MG63 (cell line): ENCODE measurements around the gene CDCA4. TPM values are rescaled to one million over a fixed set of nuclear protein-coding genes. Genes with fewer than 3 reads are reported as not detected.

ENCODE experiments used
- DNase-seq: peaks from one replicate; pipeline ENCODE4 v3.0.0-alpha.2; 2020
- H3K27me3 ChIP-seq: fragments of 250-450 bp; sonication (Bioruptor Pico); 2 replicates; pipeline ENCODE4 v1.5.1; 2020; ENCODE audit warnings: mild to moderate bottlenecking, moderate library complexity
- H3K36me3 ChIP-seq: fragments of 250-450 bp; sonication (Bioruptor Pico); 2 replicates; pipeline ENCODE4 v1.5.1; 2020; ENCODE audit warnings: mild to moderate bottlenecking, moderate library complexity
- H3K4me3 ChIP-seq: fragments of 250-450 bp; sonication (Bioruptor Pico); 2 replicates; pipeline ENCODE4 v1.5.1; 2020; ENCODE audit warnings: mild to moderate bottlenecking, moderate library complexity
- H3K9me3 ChIP-seq: fragments of 250-450 bp; sonication (Bioruptor Pico); 2 replicates; pipeline ENCODE4 v1.5.1; 2020; ENCODE audit warnings: mild to moderate bottlenecking, moderate library complexity
- total RNA-seq: library from RNA; depleted of rRNA; stranded (reverse); fragments of >200 nt; shearing (Covaris generic); gene quantifications from 2 replicates; pipeline ENCODE4 v1.2.3, GENCODE V29; 2014; ENCODE audit warnings: low replicate concordance; rRNA removed

Gene CDCA4
- total RNA-seq, 1 experiment from 2014 or later, result 49.7 TPM

DNA sequence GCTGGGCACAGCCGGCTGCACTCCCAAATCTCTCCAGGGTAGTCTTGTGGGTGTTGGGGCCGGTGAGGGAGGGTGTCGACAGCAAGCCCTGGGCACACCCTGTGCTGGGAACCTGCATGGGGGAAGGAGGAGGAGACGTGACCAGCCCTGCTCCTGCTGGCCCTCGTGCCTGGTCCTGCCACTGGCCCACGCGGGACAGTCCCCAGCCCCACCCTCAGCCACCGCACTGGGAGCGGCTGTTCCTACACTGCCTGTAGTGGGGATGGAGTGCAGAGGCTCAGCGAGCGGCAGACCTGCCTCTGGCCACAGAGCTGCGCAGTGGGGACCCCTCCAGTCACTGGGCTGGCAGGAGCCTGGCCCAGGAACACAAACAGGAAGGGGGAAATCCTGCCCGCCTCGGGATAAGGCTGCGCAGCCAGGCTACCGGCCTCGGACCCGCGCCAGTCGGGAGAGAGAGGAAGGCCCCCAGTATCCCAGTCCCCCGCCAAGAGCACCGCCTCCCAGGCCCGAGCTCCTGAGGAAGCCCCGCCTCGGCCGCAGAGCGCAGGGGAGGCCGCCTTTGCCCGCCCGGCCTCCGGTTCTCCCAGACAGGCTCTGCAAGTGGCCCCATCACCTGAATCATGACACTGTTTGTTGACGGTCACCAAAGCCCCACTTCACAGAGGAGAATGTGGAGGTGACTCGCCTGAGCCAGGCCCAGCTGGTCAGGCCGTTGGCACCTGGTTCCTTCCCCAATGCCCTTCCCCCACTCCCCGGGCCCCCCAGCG lies 53.3 kb downstream of the CDCA4 start:
- Histone ChIP-seq H3K9me3 (no peaks in the 10 kb centered on the region), H3K36me3 (no peaks in the 10 kb centered on the region), H3K27me3 (no peaks in the 10 kb centered on the region), H3K4me3 (no peak overlapping the region)
- DNase-seq, result no peak

DNA sequence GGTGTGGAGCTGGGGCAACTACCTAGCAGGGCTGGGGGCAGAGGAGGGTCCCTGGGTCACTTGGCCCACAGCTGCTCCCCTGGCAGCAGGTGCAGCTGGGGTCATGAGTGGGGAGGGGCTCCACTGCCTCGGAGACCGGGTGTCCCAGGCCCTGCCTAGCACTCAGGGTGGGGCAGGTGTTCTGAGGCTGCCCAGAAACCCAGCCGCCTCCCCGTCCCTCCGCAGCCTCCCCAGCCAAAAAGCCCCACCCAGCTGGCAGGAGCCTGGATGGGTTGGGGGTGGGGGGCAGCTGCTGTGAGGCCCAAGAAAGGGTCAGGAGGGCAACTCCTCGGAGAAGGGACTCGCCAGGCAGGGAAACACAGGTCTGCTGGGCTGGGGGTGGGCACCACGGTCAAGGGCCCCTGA lies 53.9 kb downstream of the CDCA4 start:
- Histone ChIP-seq H3K36me3 (no peaks in the 10 kb centered on the region), H3K27me3 (no peaks in the 10 kb centered on the region), H3K9me3 (no peaks in the 10 kb centered on the region), H3K4me3 (no peak overlapping the region)
- DNase-seq, result no peak

DNA sequence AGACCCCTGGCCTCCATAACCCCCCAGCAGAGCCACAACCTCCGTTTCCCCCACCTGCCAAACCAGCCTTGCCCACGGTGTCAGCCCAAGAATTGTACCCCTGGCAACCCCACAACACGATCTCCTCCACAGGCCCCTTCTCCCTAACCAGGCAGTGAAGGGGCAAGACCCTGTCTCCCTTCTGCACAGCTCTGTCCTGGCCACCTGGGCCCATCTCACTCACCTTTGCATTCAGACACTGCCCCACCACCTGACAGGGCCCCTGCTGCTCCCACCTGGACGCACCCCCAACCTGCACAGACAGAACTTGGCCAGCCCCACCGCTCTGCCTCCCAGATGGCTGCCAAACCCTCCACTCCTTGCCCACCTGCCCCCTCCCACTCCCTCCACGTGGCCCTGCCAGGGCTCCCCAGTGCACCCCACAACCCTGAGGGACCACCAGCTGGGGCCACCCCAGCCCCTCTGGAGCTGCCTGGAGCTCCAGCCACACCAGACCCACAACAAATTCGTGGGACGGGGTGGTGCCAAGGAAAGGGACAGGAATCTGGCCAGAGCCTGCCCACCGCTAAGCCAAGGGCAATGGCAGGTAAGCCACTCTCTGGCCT lies 54.5 kb downstream of the CDCA4 start:
- Histone ChIP-seq H3K9me3 (no peaks in the 10 kb centered on the region), H3K27me3 (no peaks in the 10 kb centered on the region), H3K4me3 (no peak overlapping the region), H3K36me3 (no peaks in the 10 kb centered on the region)
- DNase-seq, result no peak

DNA sequence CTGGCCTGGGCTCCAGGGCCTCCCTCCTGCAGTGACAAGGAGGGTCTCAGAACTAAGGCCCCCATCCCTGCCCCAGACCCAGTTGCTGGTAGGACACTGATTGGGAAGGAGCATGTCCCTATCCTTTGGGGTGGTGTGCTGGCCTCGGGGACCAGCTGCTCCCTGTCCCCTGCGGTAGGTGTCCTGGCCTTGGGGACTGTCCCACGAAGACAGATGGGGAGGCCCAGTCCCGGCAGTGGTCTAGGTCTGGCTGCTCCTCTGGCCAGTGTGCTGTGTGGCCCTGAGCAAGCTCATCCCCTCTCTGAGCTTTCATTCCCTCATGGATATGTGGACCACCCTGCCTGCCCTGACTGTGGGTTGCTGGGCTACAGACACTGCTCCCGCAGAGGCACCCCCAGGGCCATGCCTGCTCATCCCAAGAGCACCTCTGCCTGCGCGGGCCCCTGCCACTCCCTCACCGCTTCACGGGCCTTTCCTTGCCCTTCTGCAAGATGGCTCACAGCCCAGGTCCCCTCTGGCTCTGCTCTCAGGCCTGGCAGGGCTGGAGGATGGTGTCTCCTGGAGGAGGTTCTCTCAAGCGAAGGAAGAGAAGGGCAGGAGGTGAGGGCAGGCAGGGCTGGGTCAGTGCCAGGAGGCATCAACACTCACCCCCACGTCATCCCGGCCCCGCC lies 55.2 kb downstream of the CDCA4 start:
- no peak for DNase-seq

DNA sequence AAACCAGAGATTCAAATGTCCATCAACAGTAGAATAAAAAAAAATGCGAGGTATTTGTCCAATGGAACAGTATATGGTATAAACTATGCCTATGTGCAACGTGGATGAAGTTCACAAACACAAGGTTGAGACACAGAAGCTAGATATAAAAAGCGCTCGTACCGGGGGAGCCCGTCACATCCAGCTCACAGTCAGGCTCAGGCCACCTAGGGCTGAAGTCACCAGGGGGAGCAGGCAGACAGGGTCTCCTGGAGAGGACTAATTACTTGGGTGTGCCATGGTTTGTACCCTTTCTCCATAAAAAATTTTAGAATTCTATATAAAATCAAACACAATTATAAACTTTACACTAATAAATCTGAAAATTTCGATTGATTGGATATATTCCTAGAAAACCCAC lies 56.3 kb downstream of the CDCA4 start:
- no peaks in the 10 kb centered on the region for H3K27me3 ChIP-seq
- DNase-seq, result no peak
- H3K4me3 ChIP-seq, result no peak overlapping the region
- no peaks in the 10 kb centered on the region for H3K9me3 ChIP-seq
- no peaks in the 10 kb centered on the region for H3K36me3 ChIP-seq

More for the DNA sequence above, 55.2 kb downstream of the CDCA4 start:
- Histone ChIP-seq H3K4me3 (no peak overlapping the region), H3K9me3 (no peaks in the 10 kb centered on the region), H3K36me3 (no peaks in the 10 kb centered on the region), H3K27me3 (no peaks in the 10 kb centered on the region)

Other genes starting within 250 kb of the CDCA4 start
- gene AKT1, start 225.3 kb downstream of the CDCA4 start, total RNA-seq, result 118 and 140 TPM in 2 replicates
- gene ZBTB42, start 220.0 kb downstream of the CDCA4 start, total RNA-seq, result 2.5 and 3.9 TPM in 2 replicates
- 7.5 and 13.6 TPM in 2 replicates for gene CEP170B, start 155.8 kb downstream of the CDCA4 start, total RNA-seq
- not detected in 2 replicates for gene PLD4, start 96.2 kb downstream of the CDCA4 start, total RNA-seq
- gene AHNAK2, start 42.7 kb downstream of the CDCA4 start, total RNA-seq, result 26.9 and 31.3 TPM in 2 replicates
- gene CLBA1, start 35.3 kb downstream of the CDCA4 start, total RNA-seq, result 7.2 and 10.8 TPM in 2 replicates
- gene GPR132, start 44.3 kb upstream of the CDCA4 start, total RNA-seq, result not detected in 2 replicates
- gene JAG2, start 147.7 kb upstream of the CDCA4 start, total RNA-seq, result 3.1 and 12.4 TPM in 2 replicates
- 10.0 and 18.7 TPM in 2 replicates for gene NUDT14, start 160.2 kb upstream of the CDCA4 start, total RNA-seq
- 21.3 and 25.1 TPM in 2 replicates for gene BTBD6, start 227.4 kb upstream of the CDCA4 start, total RNA-seq